Smooth muscle cell of the brain vasculature (primary cell): ENCODE results near the gene UBE2J2.
A peak's percentile ranks its signal among the peaks of the same experiment; 100 is the strongest.
"Not testable (repeated sequence)": the region's sequence is repeated elsewhere in the genome, so short reads cannot be mapped to it uniquely, and the experiment has no call there.

Source experiments
- DNase-seq: peaks from one replicate; pipeline ENCODE4 v3.0.0-alpha.2; 2012; ENCODE audit warnings: low read depth, low spot score

The UBE2J2 gene

GRCh38 chr1:1273512-1274298, at the start of gene UBE2J2:
UBE2J2 (minus strand) TSS chr1:1273854; CDS start chr1:1267992, 5,862 bp downstream.
- peak; percentile 75 for DNase-seq

- DNase-seq = no peak
Measured at GRCh38 chr1:1322952-1323351, 49.3 kb upstream of the UBE2J2 start.

DNA sequence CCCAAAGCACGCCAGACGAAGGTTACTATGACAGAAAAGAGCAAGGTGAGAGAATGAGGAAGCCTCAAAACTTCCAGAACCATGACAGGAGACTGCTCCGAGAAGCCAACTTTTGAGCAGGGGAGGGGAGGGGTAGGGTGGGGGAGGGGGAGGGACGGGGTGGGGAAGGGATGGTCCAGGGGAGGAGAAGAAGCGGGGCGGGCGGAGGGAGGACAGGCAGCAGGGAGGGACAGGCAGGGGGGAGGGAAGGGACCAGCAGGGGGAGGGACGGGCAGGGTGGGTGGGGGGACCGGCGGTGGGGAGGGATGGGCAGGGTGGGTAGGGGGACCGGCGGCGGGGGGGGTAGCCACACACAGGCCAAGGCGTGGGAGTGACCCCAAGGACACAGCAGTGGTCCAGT, 48.8 kb upstream of the UBE2J2 start:
- DNase-seq = no peak

DNA sequence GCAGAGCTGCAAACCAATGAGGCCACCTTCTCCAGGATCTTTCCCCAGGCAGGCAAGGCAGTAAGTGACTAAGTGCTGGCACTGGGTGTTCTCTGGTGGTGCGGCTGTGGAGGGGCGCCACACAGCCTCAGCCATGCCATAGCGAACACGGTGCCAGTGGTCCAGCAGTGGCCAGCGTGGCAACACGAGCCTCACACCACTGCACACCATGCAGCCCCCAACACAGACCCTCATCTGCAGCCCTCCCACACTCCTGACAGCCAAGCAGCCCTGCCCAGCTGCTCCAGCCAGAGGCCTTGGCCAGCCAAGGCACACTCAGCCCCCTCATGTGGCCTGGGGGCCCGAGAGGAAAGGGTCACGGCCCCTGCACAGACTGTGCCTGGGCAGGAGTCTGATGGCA, 47.8 kb upstream of the UBE2J2 start:
- DNase-seq = no peak

DNA sequence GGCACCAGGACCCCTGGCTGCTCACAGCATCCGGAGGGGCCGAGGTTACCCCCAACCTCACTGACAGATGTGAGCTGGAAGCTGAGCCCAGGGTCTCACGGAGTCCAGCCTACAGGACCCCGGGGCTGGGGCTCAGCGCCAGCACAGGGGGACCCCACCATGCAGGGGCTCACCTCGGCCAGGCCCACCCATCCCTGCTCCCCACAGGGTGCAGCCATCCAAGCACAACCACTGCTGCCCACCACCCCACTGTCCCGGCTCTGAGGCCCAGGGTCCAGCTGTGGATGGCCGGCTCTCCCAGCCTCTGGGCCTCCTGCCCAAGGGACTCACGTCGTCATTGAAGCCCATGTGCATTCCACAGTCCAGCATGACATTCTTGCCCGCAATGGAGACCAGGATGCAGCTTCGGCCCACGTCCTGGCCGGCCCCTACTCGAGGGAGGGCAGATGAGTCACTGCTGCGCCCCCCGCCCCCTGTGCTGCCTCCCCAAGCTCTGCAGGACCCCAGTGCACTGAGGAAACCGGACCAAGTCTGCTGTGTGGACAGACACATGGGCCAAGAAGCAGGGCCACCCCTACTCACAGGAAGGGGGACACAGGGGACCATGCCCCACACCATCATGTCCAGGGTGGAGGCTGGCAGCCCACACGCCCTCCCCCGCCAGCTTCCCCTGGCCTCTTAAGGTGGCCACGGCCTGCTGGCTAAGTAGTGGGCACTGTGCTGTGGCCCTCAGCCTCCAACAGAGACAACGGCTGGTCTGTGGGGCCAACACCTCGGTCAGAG, 47.2 kb upstream of the UBE2J2 start:
- no peak for DNase-seq

- DNase-seq = no peak
Measured at GRCh38 chr1:1319646-1319941, 45.9 kb upstream of the UBE2J2 start.

DNA sequence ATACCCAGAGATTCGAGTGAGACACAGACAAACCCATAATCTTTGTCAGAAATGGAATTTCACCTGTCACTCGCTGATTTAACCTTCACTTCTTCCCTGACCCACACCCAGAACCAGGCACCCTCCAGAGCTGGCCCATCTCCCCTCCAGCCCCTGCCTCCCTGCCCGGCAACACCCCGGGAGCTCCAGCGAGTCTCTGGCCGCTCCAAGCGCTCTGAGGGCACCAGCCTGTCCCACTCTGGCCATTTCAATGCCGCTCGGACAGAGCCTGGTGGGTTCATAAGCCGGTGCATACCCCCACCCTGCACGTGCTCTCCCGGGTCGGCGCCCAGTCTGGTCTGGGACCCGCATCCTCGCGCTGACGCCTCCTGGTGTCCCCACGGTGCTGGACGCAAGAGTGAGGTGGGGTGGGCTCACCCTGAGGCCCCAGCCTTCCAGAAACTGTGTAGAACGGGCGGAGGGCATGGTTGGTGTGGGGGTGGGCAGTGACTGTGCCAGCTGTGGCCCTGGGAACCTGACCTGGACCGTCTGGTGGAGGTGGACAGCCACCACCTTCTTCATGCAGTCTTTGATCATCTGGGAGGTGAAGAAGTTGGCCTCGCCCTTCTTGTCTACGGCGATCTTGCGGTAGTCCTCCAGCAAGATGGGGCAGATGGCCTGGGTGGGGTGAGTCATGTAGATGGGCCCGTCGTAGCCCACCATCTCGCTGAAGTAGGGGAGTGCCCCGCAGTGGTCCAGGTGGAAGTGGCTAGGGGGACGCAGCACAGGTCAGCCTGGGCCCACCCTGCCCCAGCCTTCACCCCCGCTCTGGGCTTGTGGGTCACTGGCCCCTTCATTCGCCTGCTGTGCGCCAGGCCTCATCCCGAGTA, 45.4 kb upstream of the UBE2J2 start:
- DNase-seq = no peak

GRCh38 chr1:1318131-1318652, 44.5 kb upstream of the UBE2J2 start:
- peak; percentile 66 for DNase-seq

DNA sequence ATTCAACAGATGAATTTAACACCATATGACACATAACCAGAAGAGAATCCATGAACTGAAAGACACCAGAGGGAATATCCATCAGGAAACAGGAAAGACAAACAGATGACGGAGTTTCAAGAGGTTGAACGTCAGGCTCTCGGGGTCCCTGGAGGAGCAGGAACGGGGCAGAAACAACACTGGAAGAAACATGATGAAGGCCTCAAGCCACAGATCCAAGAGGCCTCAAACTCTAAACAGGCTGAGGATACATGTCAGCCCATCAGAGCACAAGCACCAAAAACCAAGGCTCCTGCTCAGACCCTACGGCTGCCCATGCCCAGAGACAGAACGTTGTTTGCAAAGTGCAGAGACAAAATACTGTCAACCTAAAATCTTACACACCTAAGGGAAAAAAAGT, 43.8 kb upstream of the UBE2J2 start:
- no peak for DNase-seq

GRCh38 chr1:1316199-1316598, 42.5 kb upstream of the UBE2J2 start:
- DNase-seq = not testable (repeated sequence)

DNA sequence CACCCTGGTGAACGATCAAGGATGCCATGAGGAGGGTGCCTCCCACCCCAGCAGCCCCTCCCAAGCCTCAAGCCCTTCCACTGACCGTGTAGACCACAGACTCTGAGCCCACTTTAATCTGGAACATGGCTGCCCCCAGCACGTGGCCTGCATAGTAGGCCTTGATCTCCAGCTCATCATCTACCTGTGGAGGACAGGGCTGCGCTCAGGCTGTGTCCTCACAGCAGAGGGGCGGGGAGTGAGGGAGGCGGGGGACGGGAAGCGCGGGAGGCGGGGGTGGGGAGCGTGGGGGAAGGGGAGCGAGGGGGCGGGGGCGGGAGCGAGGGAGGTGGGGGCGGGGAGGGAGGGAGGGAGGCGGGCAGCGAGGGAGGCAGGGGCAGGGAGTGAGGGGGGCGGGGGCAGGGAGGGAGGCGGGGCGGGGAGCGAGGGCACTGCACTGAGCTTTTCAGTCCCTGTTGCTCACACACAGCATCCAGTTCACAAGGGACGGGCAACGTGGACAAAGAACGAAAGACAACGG, 41.8 kb upstream of the UBE2J2 start:
- no peak for DNase-seq

- no peak for DNase-seq
Measured at GRCh38 chr1:1314678-1315335, 41.2 kb upstream of the UBE2J2 start.

GRCh38 chr1:1314237-1314586, 40.6 kb upstream of the UBE2J2 start:
- no peak for DNase-seq

DNA sequence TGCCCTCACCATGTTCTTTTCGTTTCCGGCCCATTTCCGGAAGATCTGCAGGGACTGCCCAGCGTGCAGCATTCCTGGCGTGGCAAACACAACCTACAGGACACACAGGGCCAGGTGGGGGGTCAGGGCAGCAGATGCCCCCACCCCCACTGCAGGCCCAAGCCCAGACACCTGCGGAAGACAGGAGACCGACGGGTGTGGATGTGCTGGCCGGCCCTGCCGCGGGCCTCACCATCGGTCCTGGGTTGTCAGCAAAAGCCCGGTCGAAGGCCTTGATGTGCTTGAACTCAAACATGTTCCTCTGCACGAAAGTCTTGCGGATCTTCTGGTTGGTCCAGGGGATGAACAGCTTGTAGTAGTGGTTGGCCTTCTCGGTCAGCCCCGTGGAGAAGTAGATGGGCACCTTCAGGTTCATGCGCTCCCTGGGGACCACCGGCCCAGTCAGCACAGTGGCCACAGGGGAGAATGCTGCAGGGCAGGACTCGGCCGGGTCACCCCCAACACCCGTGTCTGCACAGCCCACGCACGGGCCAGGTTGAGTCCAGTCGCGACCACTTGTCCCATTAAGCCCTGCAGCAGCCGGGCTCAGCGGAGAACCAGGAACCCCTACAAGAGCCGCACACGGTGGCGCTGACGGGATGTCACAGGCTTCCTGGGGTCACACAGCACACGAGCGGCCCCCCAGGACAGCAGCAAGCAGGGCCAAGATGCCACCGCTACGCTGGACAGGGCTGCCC, 40.0 kb upstream of the UBE2J2 start:
- no peak for DNase-seq

- no peak for DNase-seq
Measured at GRCh38 chr1:1312450-1313314, 39.0 kb upstream of the UBE2J2 start.

GRCh38 chr1:1311107-1312104, 37.8 kb upstream of the UBE2J2 start:
- DNase-seq = no peak

DNA sequence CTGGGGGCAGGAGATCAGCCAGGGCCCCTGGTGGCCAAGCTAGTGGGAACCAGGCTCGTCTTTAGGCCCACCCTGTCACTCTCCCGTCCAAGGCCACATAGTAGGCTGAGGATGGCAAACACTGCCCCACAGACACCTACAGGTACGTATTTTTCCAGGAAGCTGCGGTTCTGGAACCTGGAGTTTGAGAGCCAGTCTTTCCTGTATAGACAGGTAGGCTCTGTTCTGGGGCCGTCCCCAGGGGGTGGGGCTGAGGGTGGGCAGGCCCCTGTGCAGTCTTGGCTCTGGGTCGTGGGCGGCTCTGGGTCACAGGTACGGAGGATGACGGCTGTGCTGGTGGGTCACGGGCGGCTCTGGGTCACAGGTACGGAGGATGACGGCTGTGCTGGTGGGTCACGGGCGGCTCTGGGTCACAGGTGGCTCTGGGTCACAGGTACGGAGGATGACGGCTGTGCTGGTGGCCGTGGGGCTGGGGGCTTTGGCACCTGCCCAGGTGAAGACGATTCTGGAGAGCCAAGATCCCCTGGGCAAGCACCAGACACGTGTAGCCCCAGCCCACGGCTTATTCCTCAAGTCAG, 36.9 kb upstream of the UBE2J2 start:
- no peak for DNase-seq

DNA sequence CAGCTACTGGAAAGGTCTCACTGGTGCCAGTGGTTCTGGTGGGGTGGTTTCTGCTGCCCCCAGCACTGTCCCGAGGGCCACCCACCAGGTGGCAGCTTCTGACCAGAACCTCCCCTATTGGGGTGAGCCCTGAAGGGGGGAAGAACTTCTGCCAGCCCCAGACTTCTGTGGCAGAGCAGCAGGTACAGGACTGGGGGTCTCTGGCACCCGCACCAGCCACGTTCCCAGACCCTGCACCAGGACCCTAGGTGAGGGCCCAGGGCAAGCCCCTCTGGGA, 36.4 kb upstream of the UBE2J2 start:
- no peak for DNase-seq
